HAP-1 (cell line): ENCODE measurements around the gene AUTS2.
A peak's percentile ranks its signal among the peaks of the same experiment; 100 is the strongest.
"Not testable (repeated sequence)": the region's sequence is repeated elsewhere in the genome, so short reads cannot be mapped to it uniquely, and the experiment has no call there.

ENCODE experiments used
- DNase-seq, 2 experiments: peaks; one replicate each; pipeline ENCODE4 v3.0.0-alpha.2; 2016 to 2020; ENCODE audit warnings: low spot score in 2 of 2
- H3K27me3 ChIP-seq: fragments of 250-450 bp; sonication (Bioruptor Pico); 2 replicates; pipeline ENCODE4 v1.5.1; 2020; ENCODE audit warnings: low read depth, mild to moderate bottlenecking, moderate library complexity
- H3K36me3 ChIP-seq: fragments of 250-450 bp; sonication (Bioruptor Pico); replicated peaks from 2 replicates; pipeline ENCODE4 v1.5.1; 2020; ENCODE audit warnings: mild to moderate bottlenecking
- H3K4me1 ChIP-seq: fragments of 250-450 bp; sonication (Bioruptor Pico); 2 replicates; pipeline ENCODE4 v1.5.1; 2020; ENCODE audit warnings: mild to moderate bottlenecking
- H3K4me3 ChIP-seq: fragments of 250-450 bp; sonication (Bioruptor Pico); 2 replicates; pipeline ENCODE4 v1.5.1; 2020; ENCODE audit warnings: mild to moderate bottlenecking, moderate library complexity
- H3K9me3 ChIP-seq: fragments of 250-450 bp; sonication (Bioruptor Pico); 2 replicates; pipeline ENCODE4 v1.5.1; 2020; ENCODE audit warnings: mild to moderate bottlenecking, moderate library complexity
- in situ Hi-C: fragments of 300-500 bp; cut with MboI; formaldehyde crosslinking; loops from 3 replicates; pipeline ENCODE4 v1.14.3; 2020; ENCODE audit warnings: low sequenced_read_pairs, inconsistent platforms, mixed read lengths

AUTS2 gene

DNA sequence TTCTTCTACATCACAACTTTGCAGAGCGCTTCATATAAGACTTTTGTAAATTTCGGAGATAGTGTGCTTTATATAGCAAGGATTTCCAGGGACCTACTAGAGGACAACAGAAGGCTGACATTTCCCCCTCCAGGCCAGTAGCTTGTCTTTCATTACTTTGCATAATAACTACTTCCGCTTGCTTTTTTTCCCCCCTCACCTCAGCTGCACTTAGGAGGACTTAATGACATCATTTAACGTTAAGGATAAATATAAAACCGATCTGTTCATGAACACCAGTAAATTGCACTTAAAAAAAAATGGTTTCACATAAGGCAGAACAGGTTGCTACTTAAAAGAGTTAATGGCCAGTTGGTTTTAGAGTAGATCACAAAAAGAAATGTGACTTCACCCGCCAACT lies 172.3 kb downstream of the AUTS2 start:
- in situ Hi-C loops, result no loop called here
- DNase-seq, result peak in 1 of 2 experiments; percentile 31
- H3K4me1 ChIP-seq, result peaks cover 43% of the 10 kb centered on the region
- no peaks in the 10 kb centered on the region for H3K27me3 ChIP-seq
- H3K9me3 ChIP-seq, result no peaks in the 10 kb centered on the region
- H3K36me3 ChIP-seq, result no peaks in the 10 kb centered on the region
- no peak overlapping the region for H3K4me3 ChIP-seq

DNA sequence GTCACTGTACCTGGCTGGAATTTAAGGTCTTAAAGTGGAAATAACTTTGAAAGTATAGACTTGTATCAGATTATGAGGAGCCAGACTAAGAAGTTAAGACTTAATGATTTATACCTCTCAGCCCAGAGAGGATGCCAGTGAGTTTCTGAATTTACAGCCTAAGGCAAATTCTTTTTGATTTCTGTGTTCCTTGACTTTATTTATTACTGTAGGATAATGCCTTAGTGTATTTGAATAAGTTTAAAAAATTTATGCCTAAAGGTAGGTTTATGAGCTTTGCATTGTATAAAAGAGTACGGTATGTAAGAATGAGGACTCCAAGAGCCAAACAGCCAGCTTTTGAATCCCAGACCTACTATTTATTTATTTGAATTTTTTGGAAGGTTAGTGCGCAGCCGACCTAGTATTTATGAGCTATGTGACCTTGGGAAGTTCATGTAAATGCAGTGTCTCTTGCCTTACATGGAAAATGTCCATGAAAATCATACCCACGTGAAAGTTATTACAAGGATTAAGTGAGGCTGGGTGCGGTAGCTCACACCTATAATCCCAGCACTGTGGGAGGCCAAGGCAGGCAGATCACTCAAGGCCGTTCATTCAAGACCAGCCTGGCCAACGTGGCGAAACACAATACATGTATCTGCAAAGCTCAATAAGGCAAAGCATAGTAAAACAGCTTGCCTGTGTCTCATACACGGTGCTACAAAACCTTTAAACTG lies 174.6 kb downstream of the AUTS2 start:
- peaks cover 43% of the 10 kb centered on the region for H3K4me1 ChIP-seq
- no peak overlapping the region for H3K4me3 ChIP-seq
- no peaks in the 10 kb centered on the region for H3K27me3 ChIP-seq
- H3K9me3 ChIP-seq, result no peaks in the 10 kb centered on the region
- H3K36me3 ChIP-seq, result no peaks in the 10 kb centered on the region
- peak; percentile 83 to 92 for DNase-seq
- in situ Hi-C loops, result no loop called here

DNA sequence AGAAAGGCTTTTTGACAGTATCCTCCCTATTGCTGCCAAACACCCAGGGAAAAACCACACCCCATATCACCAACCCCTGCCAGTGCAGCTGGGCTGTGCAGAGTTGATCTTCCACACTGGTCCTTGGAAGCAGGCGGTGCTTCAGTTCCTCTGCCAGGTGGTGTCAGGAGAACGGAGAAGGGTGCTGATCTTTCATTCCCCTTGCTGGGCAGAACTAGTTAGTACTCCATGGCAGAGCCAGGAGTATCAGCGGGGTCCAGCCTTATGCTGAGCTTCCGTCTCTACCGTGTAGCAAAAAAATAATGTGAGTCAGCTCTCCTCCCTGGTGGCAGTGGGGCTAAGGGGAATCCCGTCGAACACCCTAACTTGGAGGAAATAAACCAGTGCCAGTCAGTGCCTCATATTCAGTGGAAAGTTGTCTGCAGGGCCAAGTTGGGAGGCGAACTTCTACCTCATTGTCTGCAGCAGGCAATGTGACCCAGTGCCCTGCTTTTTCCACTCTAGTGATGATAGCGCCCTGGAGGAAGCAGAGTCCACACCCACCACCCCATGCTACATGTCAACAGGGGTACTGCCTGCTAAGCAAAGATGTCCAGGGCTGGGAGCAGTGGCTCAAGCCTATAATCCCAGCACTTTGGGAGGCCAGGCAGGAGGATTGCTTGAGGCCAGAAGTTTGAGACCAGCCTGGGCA lies 175.4 kb downstream of the AUTS2 start:
- no peak overlapping the region for H3K4me3 ChIP-seq
- no peaks in the 10 kb centered on the region for H3K9me3 ChIP-seq
- no peaks in the 10 kb centered on the region for H3K27me3 ChIP-seq
- DNase-seq, result peak in 1 of 2 experiments; percentile 41
- H3K36me3 ChIP-seq, result no peaks in the 10 kb centered on the region
- in situ Hi-C loops, result no loop called here
- H3K4me1 ChIP-seq, result peaks cover 43% of the 10 kb centered on the region

GRCh38 chr7:69775231-69775771 lies 177.0 kb downstream of the AUTS2 start:
- H3K4me3 ChIP-seq, result no peak overlapping the region
- H3K36me3 ChIP-seq, result no peaks in the 10 kb centered on the region
- no peaks in the 10 kb centered on the region for H3K27me3 ChIP-seq
- H3K9me3 ChIP-seq, result no peaks in the 10 kb centered on the region
- in situ Hi-C loops, result no loop called here
- DNase-seq, result no peak
- H3K4me1 ChIP-seq, result peaks cover 45% of the 10 kb centered on the region

DNA sequence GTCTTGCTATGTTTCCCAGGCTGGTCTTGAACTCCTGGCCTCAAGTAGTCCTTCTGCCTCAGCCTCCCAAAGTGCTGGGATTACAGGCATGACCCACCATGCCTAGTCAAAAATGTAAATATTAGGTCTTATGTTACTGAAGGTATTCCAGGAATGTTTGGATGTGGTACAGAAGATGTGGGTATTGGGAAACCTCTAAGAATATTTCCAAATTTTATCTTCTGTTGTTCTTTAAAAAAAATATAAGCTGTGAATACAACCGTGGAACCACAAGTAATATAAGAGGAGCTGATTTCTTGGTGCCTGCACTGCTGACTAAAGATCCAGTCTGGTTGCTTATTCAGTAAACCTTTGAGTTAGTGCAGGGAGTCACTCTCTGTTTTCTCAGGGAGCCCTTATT lies 178.3 kb downstream of the AUTS2 start:
- Histone ChIP-seq H3K9me3 (no peaks in the 10 kb centered on the region), H3K4me1 (peaks cover 45% of the 10 kb centered on the region), H3K27me3 (no peaks in the 10 kb centered on the region), H3K36me3 (no peaks in the 10 kb centered on the region), H3K4me3 (no peak overlapping the region)
- no peak for DNase-seq
- in situ Hi-C loops, result no loop called here

DNA sequence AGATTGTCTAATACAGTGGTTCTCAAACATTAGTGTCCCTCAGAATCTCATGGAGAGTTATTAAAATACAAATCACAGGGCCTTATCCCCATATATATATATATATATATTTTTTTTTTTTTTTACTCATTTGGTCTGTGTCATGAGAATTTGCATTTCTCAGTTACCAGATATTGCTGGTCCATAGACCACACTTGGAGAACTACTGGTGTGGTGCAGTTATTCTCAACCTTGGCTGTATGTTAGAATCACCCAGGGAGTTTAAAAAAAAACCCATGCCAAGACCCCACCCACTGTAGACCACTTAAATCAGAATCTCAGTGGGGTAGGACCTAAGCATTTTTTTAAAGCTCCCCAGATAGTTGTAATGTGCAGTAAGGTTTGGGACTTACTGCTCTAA lies 179.9 kb downstream of the AUTS2 start:
- no peaks in the 10 kb centered on the region for H3K9me3 ChIP-seq
- H3K36me3 ChIP-seq, result no peaks in the 10 kb centered on the region
- no peak for DNase-seq
- H3K4me1 ChIP-seq, result peaks cover 33% of the 10 kb centered on the region
- no peak overlapping the region for H3K4me3 ChIP-seq
- H3K27me3 ChIP-seq, result no peaks in the 10 kb centered on the region
- in situ Hi-C loops, result no loop called here

- no peaks in the 10 kb centered on the region for H3K36me3 ChIP-seq
- peaks cover 16% of the 10 kb centered on the region for H3K4me1 ChIP-seq
- peak; percentile 43 to 50 for DNase-seq
- no peaks in the 10 kb centered on the region for H3K9me3 ChIP-seq
- no peaks in the 10 kb centered on the region for H3K27me3 ChIP-seq
- no peak overlapping the region for H3K4me3 ChIP-seq
- in situ Hi-C loops, result no loop called here
Observed at GRCh38 chr7:69780379-69780778, 182.1 kb downstream of the AUTS2 start.

- in situ Hi-C loops, result no loop called here
- peaks cover 16% of the 10 kb centered on the region for H3K4me1 ChIP-seq
- no peaks in the 10 kb centered on the region for H3K36me3 ChIP-seq
- H3K4me3 ChIP-seq, result no peak overlapping the region
- peak; percentile 42 to 44 for DNase-seq
- no peaks in the 10 kb centered on the region for H3K27me3 ChIP-seq
- H3K9me3 ChIP-seq, result no peaks in the 10 kb centered on the region
Observed at GRCh38 chr7:69781412-69781846, 183.2 kb downstream of the AUTS2 start.

DNA sequence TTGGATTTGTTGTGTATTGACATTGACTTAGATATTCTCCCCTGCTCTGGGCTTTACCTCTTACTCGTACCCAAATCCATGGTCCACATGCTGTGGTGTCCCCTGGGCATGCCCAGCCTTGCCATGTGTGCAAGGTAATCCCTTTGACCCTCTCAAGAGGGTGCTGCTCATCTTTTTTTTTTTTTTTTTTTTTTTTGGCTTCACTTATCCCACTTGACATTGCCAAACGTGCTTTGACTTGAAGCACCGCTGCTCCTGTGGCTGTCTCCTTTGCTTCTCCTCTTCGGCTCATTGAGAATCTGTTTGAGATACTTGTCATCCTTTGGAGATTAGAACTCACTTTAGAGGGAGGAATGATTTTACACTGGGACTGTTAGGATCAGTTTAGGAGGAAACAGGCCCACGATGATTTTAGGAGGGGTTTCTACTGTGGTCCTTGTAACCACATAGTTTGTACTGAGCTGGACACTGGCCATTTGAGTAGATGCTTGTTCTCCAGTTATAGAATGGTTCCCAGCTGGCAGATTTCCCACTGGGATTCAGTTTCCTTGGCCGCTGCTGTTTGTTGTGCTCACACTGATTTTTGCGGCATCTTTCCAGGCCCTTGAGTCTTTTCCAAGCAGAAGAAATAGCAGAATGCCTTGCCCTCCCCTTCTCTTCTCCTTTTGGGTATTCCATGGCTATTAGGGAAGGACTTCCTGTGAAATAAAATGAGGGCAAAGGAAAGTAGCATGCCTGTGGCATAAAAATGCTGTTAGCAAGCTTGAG lies 184.8 kb downstream of the AUTS2 start:
- in situ Hi-C loops, result no loop called here
- Histone ChIP-seq H3K9me3 (no peaks in the 10 kb centered on the region), H3K36me3 (no peaks in the 10 kb centered on the region), H3K4me1 (peaks cover 22% of the 10 kb centered on the region), H3K27me3 (no peaks in the 10 kb centered on the region), H3K4me3 (no peak overlapping the region)
- DNase-seq, result no peak

GRCh38 chr7:69786130-69786529 lies 187.9 kb downstream of the AUTS2 start:
- H3K36me3 ChIP-seq, DNase-seq, H3K9me3 ChIP-seq, H3K27me3 ChIP-seq, H3K4me3 ChIP-seq, in situ Hi-C loops: not testable (repeated sequence)
- H3K4me1 ChIP-seq, result peaks cover 17% of the 10 kb centered on the region

- no peak for DNase-seq
- Histone ChIP-seq H3K36me3 (no peaks in the 10 kb centered on the region), H3K27me3 (no peaks in the 10 kb centered on the region), H3K4me3 (no peak overlapping the region), H3K4me1 (peaks cover 13% of the 10 kb centered on the region), H3K9me3 (no peaks in the 10 kb centered on the region)
- in situ Hi-C loops, result no loop called here
Observed at GRCh38 chr7:69786730-69787395, 188.6 kb downstream of the AUTS2 start.

DNA sequence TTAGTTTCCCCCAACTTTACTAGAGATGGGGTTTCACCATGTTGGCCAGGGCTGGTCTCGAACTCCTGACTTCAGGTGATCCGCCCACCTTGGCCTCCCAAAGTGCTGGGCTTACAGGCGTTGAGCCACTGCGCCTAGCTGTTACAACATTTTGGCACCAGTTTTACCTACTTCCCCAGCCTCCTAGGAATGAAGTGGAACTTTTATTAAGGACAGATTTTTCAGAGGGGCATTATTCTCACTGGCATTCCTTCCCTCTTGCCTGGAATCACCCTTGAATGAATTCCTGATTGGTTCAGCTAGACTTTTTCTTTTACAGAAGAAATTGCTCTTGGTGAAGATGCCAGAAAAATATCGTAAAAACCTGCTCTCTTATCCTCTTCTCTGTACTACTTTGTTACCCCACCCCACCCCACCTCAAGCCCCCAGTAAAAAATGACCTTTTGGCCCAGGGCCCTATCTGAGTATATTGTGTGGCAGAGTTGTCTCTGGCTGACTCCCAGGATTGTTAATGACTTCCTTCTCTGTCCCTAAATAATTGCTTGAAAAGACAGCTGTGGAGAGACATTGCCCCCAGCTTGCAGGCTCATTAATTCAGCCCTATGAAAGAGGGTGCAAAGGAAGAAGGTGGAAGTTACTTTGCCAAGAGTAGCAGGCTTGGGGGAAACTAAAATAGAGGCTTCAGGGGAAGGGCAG lies 189.6 kb downstream of the AUTS2 start:
- Histone ChIP-seq H3K9me3 (no peaks in the 10 kb centered on the region), H3K4me1 (peaks cover 13% of the 10 kb centered on the region), H3K4me3 (no peak overlapping the region), H3K27me3 (no peaks in the 10 kb centered on the region), H3K36me3 (no peaks in the 10 kb centered on the region)
- in situ Hi-C loops, result no loop called here
- DNase-seq, result no peak

DNA sequence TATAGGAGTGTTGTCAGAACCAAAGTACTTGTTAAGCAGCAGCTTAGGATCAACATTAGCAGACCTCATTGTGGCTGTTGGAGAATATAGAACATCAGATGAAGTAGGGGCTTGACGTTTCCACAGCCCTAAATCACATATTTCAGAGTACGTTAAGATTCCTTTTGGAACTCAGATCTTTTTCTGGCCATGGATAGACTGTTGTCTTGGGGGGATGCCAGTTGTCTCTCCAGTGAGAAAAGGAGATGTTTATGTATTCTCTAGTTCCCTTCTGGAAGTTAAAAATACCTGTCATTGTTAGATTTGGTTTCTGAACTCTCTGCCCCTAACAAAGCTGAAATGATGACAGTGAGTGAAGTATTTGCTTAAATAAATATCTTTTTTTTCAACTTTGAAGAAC lies 191.3 kb downstream of the AUTS2 start:
- in situ Hi-C loops, result no loop called here
- Histone ChIP-seq H3K9me3 (no peaks in the 10 kb centered on the region), H3K4me1 (peaks cover 13% of the 10 kb centered on the region), H3K27me3 (no peaks in the 10 kb centered on the region), H3K4me3 (no peak overlapping the region), H3K36me3 (no peaks in the 10 kb centered on the region)
- no peak for DNase-seq
